ENCODE data around the gene LCLAT1.
A peak's percentile ranks its signal among the peaks of the same experiment; 100 is the strongest.

LCLAT1 gene

GRCh38 chr2:30447149-30448045 lies at the start of gene LCLAT1:
Gene LCLAT1, plus strand, starts transcription at chr2:30447246. Its CDS starts 78,345 bp downstream, at chr2:30525591.
- Histone ChIP-seq H3K36me3 (ENCODE audit: control insufficient read depth in 2 of 2, insufficient read depth in 2 of 2, low read length in 2 of 2) (no peaks in the 10 kb centered on the region), H3K9me3 (ENCODE audit: control insufficient read depth in 2 of 2, low read length in 2 of 2) (no peaks in the 10 kb centered on the region), H3K27ac (ENCODE audit: low read depth in 2 of 2, low read length in 2 of 2) (peak within 1 kb of the TSS; percentile 70 to 74), H3K9ac (ENCODE audit: low read depth in 1 of 2, low read length in 2 of 2) (peak within 1 kb of the TSS; percentile 86 to 92), H3K4me1 (ENCODE audit: control insufficient read depth in 2 of 2, insufficient read depth in 2 of 2, low read length in 2 of 2) (peaks cover 10 to 11% of the 10 kb centered on the region in 2 donors), H3K27me3 (ENCODE audit: control insufficient read depth in 2 of 2, insufficient read depth in 2 of 2, low read length in 2 of 2) (no peaks in the 10 kb centered on the region), H3K4me3 (ENCODE audit: low read length in 2 of 2) (peak within 1 kb of the TSS; percentile 92 to 98)

- no peak overlapping the region for H3K4me3 ChIP-seq (ENCODE audit: low read length in 2 of 2)
- no peaks in the 10 kb centered on the region for H3K9me3 ChIP-seq (ENCODE audit: control insufficient read depth in 2 of 2, low read length in 2 of 2)
- H3K4me1 ChIP-seq (ENCODE audit: control insufficient read depth in 2 of 2, insufficient read depth in 2 of 2, low read length in 2 of 2) = peaks cover 4 to 6% of the 10 kb centered on the region in 2 donors
- H3K9ac ChIP-seq (ENCODE audit: low read depth in 1 of 2, low read length in 2 of 2) = no peak overlapping the region
- no peak overlapping the region for H3K27ac ChIP-seq (ENCODE audit: low read depth in 2 of 2, low read length in 2 of 2)
- no peaks in the 10 kb centered on the region for H3K27me3 ChIP-seq (ENCODE audit: control insufficient read depth in 2 of 2, insufficient read depth in 2 of 2, low read length in 2 of 2)
- H3K36me3 ChIP-seq (ENCODE audit: control insufficient read depth in 2 of 2, insufficient read depth in 2 of 2, low read length in 2 of 2) = no peaks in the 10 kb centered on the region
Observed at GRCh38 chr2:30398084-30398873, 48.8 kb upstream of the LCLAT1 start.

GRCh38 chr2:30400151-30400954 lies 46.7 kb upstream of the LCLAT1 start:
- H3K27ac ChIP-seq (ENCODE audit: low read depth in 2 of 2, low read length in 2 of 2) = no peak overlapping the region
- no peaks in the 10 kb centered on the region for H3K36me3 ChIP-seq (ENCODE audit: control insufficient read depth in 2 of 2, insufficient read depth in 2 of 2, low read length in 2 of 2)
- H3K4me3 ChIP-seq (ENCODE audit: low read length in 2 of 2) = no peak overlapping the region
- no peak overlapping the region for H3K9ac ChIP-seq (ENCODE audit: low read depth in 1 of 2, low read length in 2 of 2)
- no peaks in the 10 kb centered on the region for H3K9me3 ChIP-seq (ENCODE audit: control insufficient read depth in 2 of 2, low read length in 2 of 2)
- no peaks in the 10 kb centered on the region for H3K27me3 ChIP-seq (ENCODE audit: control insufficient read depth in 2 of 2, insufficient read depth in 2 of 2, low read length in 2 of 2)
- H3K4me1 ChIP-seq (ENCODE audit: control insufficient read depth in 2 of 2, insufficient read depth in 2 of 2, low read length in 2 of 2) = peaks cover 16 to 20% of the 10 kb centered on the region in 2 donors

GRCh38 chr2:30402441-30403182 lies 44.4 kb upstream of the LCLAT1 start:
- no peak overlapping the region for H3K9ac ChIP-seq (ENCODE audit: low read depth in 1 of 2, low read length in 2 of 2)
- no peak overlapping the region for H3K27ac ChIP-seq (ENCODE audit: low read depth in 2 of 2, low read length in 2 of 2)
- no peak overlapping the region for H3K4me3 ChIP-seq (ENCODE audit: low read length in 2 of 2)
- no peaks in the 10 kb centered on the region for H3K36me3 ChIP-seq (ENCODE audit: control insufficient read depth in 2 of 2, insufficient read depth in 2 of 2, low read length in 2 of 2)
- H3K4me1 ChIP-seq (ENCODE audit: control insufficient read depth in 2 of 2, insufficient read depth in 2 of 2, low read length in 2 of 2) = peaks cover 16 to 20% of the 10 kb centered on the region in 2 donors
- H3K9me3 ChIP-seq (ENCODE audit: control insufficient read depth in 2 of 2, low read length in 2 of 2) = no peaks in the 10 kb centered on the region
- H3K27me3 ChIP-seq (ENCODE audit: control insufficient read depth in 2 of 2, insufficient read depth in 2 of 2, low read length in 2 of 2) = no peaks in the 10 kb centered on the region

GRCh38 chr2:30403592-30404312 lies 43.3 kb upstream of the LCLAT1 start:
- Histone ChIP-seq H3K4me3 (ENCODE audit: low read length in 2 of 2) (peak overlapping the region; percentile 8 to 12), H3K9ac (ENCODE audit: low read depth in 1 of 2, low read length in 2 of 2) (no peak overlapping the region), H3K9me3 (ENCODE audit: control insufficient read depth in 2 of 2, low read length in 2 of 2) (no peaks in the 10 kb centered on the region), H3K27ac (ENCODE audit: low read depth in 2 of 2, low read length in 2 of 2) (no peak overlapping the region), H3K27me3 (ENCODE audit: control insufficient read depth in 2 of 2, insufficient read depth in 2 of 2, low read length in 2 of 2) (no peaks in the 10 kb centered on the region), H3K36me3 (ENCODE audit: control insufficient read depth in 2 of 2, insufficient read depth in 2 of 2, low read length in 2 of 2) (no peaks in the 10 kb centered on the region), H3K4me1 (ENCODE audit: control insufficient read depth in 2 of 2, insufficient read depth in 2 of 2, low read length in 2 of 2) (peaks cover 17 to 20% of the 10 kb centered on the region in 2 donors)

GRCh38 chr2:30404319-30405259 lies 42.5 kb upstream of the LCLAT1 start:
- H3K27ac ChIP-seq (ENCODE audit: low read depth in 2 of 2, low read length in 2 of 2) = no peak overlapping the region
- H3K36me3 ChIP-seq (ENCODE audit: control insufficient read depth in 2 of 2, insufficient read depth in 2 of 2, low read length in 2 of 2) = no peaks in the 10 kb centered on the region
- peaks cover 20% of the 10 kb centered on the region in 2 donors for H3K4me1 ChIP-seq (ENCODE audit: control insufficient read depth in 2 of 2, insufficient read depth in 2 of 2, low read length in 2 of 2)
- H3K27me3 ChIP-seq (ENCODE audit: control insufficient read depth in 2 of 2, insufficient read depth in 2 of 2, low read length in 2 of 2) = no peaks in the 10 kb centered on the region
- no peak overlapping the region for H3K9ac ChIP-seq (ENCODE audit: low read depth in 1 of 2, low read length in 2 of 2)
- no peaks in the 10 kb centered on the region for H3K9me3 ChIP-seq (ENCODE audit: control insufficient read depth in 2 of 2, low read length in 2 of 2)
- H3K4me3 ChIP-seq (ENCODE audit: low read length in 2 of 2) = peak overlapping the region in 1 of 2 donors; percentile 12

GRCh38 chr2:30405260-30405605 lies 41.8 kb upstream of the LCLAT1 start:
- no peaks in the 10 kb centered on the region for H3K27me3 ChIP-seq (ENCODE audit: control insufficient read depth in 2 of 2, insufficient read depth in 2 of 2, low read length in 2 of 2)
- no peak overlapping the region for H3K9ac ChIP-seq (ENCODE audit: low read depth in 1 of 2, low read length in 2 of 2)
- H3K36me3 ChIP-seq (ENCODE audit: control insufficient read depth in 2 of 2, insufficient read depth in 2 of 2, low read length in 2 of 2) = no peaks in the 10 kb centered on the region
- H3K9me3 ChIP-seq (ENCODE audit: control insufficient read depth in 2 of 2, low read length in 2 of 2) = no peaks in the 10 kb centered on the region
- H3K4me3 ChIP-seq (ENCODE audit: low read length in 2 of 2) = no peak overlapping the region
- H3K27ac ChIP-seq (ENCODE audit: low read depth in 2 of 2, low read length in 2 of 2) = no peak overlapping the region
- H3K4me1 ChIP-seq (ENCODE audit: control insufficient read depth in 2 of 2, insufficient read depth in 2 of 2, low read length in 2 of 2) = peaks cover 20% of the 10 kb centered on the region in 2 donors

GRCh38 chr2:30406853-30407252 lies 40.2 kb upstream of the LCLAT1 start:
- Histone ChIP-seq H3K27me3 (ENCODE audit: control insufficient read depth in 2 of 2, insufficient read depth in 2 of 2, low read length in 2 of 2) (no peaks in the 10 kb centered on the region), H3K9me3 (ENCODE audit: control insufficient read depth in 2 of 2, low read length in 2 of 2) (no peaks in the 10 kb centered on the region), H3K4me3 (ENCODE audit: low read length in 2 of 2) (no peak overlapping the region), H3K9ac (ENCODE audit: low read depth in 1 of 2, low read length in 2 of 2) (no peak overlapping the region), H3K36me3 (ENCODE audit: control insufficient read depth in 2 of 2, insufficient read depth in 2 of 2, low read length in 2 of 2) (no peaks in the 10 kb centered on the region), H3K27ac (ENCODE audit: low read depth in 2 of 2, low read length in 2 of 2) (no peak overlapping the region), H3K4me1 (ENCODE audit: control insufficient read depth in 2 of 2, insufficient read depth in 2 of 2, low read length in 2 of 2) (peaks cover 20% of the 10 kb centered on the region in 2 donors)
